Measurements from ENCODE around the gene AOAH.

The AOAH gene

GRCh38 chr7:36630112-36630650, 94.1 kb downstream of the AOAH start:
- DNase-seq (no peak), ATAC-seq (no peak)

GRCh38 chr7:36629351-36629750, 94.9 kb downstream of the AOAH start:
- ATAC-seq = no peak
- DNase-seq = no peak

- no peak for ATAC-seq
- DNase-seq = no peak
These were observed 96.5 kb downstream of the AOAH start for GRCh38 chr7:36627836-36628235.

GRCh38 chr7:36626111-36626510, 98.2 kb downstream of the AOAH start:
- DNase-seq (no peak), ATAC-seq (no peak)

GRCh38 chr7:36625247-36625646, 99.0 kb downstream of the AOAH start:
- ATAC-seq (no peak), DNase-seq (no peak)

GRCh38 chr7:36623247-36623646, 101.0 kb downstream of the AOAH start:
- no peak for ATAC-seq
- no peak for DNase-seq

GRCh38 chr7:36621396-36621795, 102.9 kb downstream of the AOAH start:
- DNase-seq = no peak
- no peak for ATAC-seq

- no peak for DNase-seq
- peak; percentile 49 for ATAC-seq
These were observed 104.1 kb downstream of the AOAH start for GRCh38 chr7:36620166-36620708.

- no peak for DNase-seq
- no peak for ATAC-seq
These were observed 106.9 kb downstream of the AOAH start for GRCh38 chr7:36617408-36617807.

GRCh38 chr7:36615852-36616540, 108.3 kb downstream of the AOAH start:
- ATAC-seq (no peak), DNase-seq (no peak)

- DNase-seq (no peak), ATAC-seq (no peak)
These were observed 109.3 kb downstream of the AOAH start for GRCh38 chr7:36614959-36615358.

- no peak for ATAC-seq
- DNase-seq = no peak
These were observed 111.2 kb downstream of the AOAH start for GRCh38 chr7:36613031-36613614.

- DNase-seq (no peak), ATAC-seq (no peak)
These were observed 112.6 kb downstream of the AOAH start for GRCh38 chr7:36611703-36612102.

- ATAC-seq = no peak
- no peak for DNase-seq
These were observed 116.6 kb downstream of the AOAH start for GRCh38 chr7:36607721-36608095.

GRCh38 chr7:36606976-36607720, 117.1 kb downstream of the AOAH start:
- ATAC-seq = no peak

GRCh38 chr7:36606153-36606975, 117.9 kb downstream of the AOAH start:
- ATAC-seq (no peak), DNase-seq (no peak)

More at GRCh38 chr7:36606976-36607720, 117.1 kb downstream of the AOAH start:
- no peak for DNase-seq

- no peak for ATAC-seq
- no peak for DNase-seq
These were observed 118.8 kb downstream of the AOAH start for GRCh38 chr7:36605261-36606051.

GRCh38 chr7:36604806-36605205, 119.5 kb downstream of the AOAH start:
- DNase-seq = no peak
- ATAC-seq = no peak

GRCh38 chr7:36602934-36603887, 121.1 kb downstream of the AOAH start:
- no peak for ATAC-seq

GRCh38 chr7:36602511-36602910, 121.8 kb downstream of the AOAH start:
- no peak for ATAC-seq
- DNase-seq = no peak

More at GRCh38 chr7:36602934-36603887, 121.1 kb downstream of the AOAH start:
- no peak for DNase-seq
